BLaER1 treated with 17β-estradiol and CSF1 and Interleukin-3, amounts not matched to agents 10 nM and 100 nM (cell line): ENCODE data around the gene GRK5.

Experiments used
- H3K27ac ChIP-seq, 11 experiments: shearing (Covaris generic); formaldehyde crosslinking; 2 replicates each; pipeline ENCODE4 v1.8.1; 2022
- H3K27me3 ChIP-seq, 11 experiments: shearing (Covaris generic); formaldehyde crosslinking; 2 replicates each; pipeline ENCODE4 v1.8.1; 2022
- H3K36me3 ChIP-seq, 11 experiments: shearing (Covaris generic); formaldehyde crosslinking; 2 replicates each; pipeline ENCODE4 v1.8.1; 2022
- H3K4me1 ChIP-seq, 10 experiments: shearing (Covaris generic); formaldehyde crosslinking; 2 replicates each; pipeline ENCODE4 v1.8.1; 2022
- H3K4me2 ChIP-seq, 11 experiments: shearing (Covaris generic); formaldehyde crosslinking; 2 replicates each; pipeline ENCODE4 v1.8.1; 2022
- H3K4me3 ChIP-seq, 10 experiments: shearing (Covaris generic); formaldehyde crosslinking; 2 replicates each; pipeline ENCODE4 v1.8.1; 2022
- H3K9ac ChIP-seq, 11 experiments: shearing (Covaris generic); formaldehyde crosslinking; 2 replicates each; pipeline ENCODE4 v1.8.1; 2022
- H3K9me3 ChIP-seq, 11 experiments: shearing (Covaris generic); formaldehyde crosslinking; replicated peaks in 1 of 11; 2 replicates each; pipeline ENCODE4 v1.8.1; 2022
- H4K20me1 ChIP-seq, 11 experiments: shearing (Covaris generic); formaldehyde crosslinking; 2 replicates each; pipeline ENCODE4 v1.8.1; 2022
- Cebpa-rat ChIP-seq, 11 experiments: shearing (Covaris generic); IDR thresholded peaks; 2 replicates each; pipeline ENCODE4 v1.8.1; 2022

Gene GRK5

DNA sequence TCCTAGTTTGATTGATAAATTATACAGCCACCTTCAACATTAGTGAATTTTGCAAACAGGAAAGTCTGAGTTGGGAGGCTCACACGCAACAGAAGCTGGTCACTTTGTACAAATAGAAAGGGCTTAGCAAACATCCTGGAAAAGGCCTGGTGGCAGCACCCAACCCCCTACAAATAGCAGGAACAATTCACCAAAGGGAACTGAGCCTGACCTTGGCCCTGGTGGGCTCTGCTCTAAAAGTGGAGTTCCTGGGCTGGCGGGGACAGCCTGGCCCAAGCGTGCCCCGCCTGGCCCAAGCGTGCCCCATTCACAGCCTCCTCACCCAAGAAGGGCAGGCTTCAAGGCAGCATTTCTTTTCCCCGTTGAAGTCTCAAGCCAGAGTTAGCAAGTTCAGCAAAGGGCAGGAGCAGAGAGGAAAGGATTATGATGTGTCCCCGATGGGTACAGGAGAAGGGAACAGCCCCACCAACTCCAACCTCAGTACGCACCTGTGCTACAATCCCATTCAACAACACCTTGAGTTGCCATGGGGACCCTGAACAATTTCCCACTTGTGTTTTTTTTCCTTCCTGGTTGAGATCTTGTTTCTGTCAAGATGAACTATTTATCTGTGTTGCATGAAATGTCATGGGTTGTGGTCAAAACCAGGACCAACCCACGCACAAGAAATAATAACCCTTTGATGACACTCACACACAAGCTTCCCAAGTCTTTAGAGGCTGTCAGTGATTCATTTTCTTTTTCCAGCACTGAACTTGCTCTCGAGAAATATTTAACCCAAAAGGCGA, 291.7 kb downstream of the GRK5 start:
- H3K4me3 ChIP-seq, result no peak overlapping the region
- no peak overlapping the region for H3K27ac ChIP-seq
- H3K4me2 ChIP-seq, result no peak overlapping the region
- H3K4me1 ChIP-seq, result peaks cover 31 to 51% (median 42%) of the 10 kb centered on the region in 10 experiments
- no peaks in the 10 kb centered on the region for H3K9me3 ChIP-seq
- no peaks in the 10 kb centered on the region for H3K27me3 ChIP-seq
- no peak overlapping the region for H3K9ac ChIP-seq
- H4K20me1 ChIP-seq, result peaks cover 0 to 21% (median 6%) of the 10 kb centered on the region in 11 experiments; a peak in 9 of 22 replicates
- no peak for TF ChIP-seq Cebpa-rat (IDR thresholded peaks at IDR 0.05)
- H3K36me3 ChIP-seq, result peaks cover 0 to 58% (median 9%) of the 10 kb centered on the region in 11 experiments; a peak in 10 of 22 replicates

DNA sequence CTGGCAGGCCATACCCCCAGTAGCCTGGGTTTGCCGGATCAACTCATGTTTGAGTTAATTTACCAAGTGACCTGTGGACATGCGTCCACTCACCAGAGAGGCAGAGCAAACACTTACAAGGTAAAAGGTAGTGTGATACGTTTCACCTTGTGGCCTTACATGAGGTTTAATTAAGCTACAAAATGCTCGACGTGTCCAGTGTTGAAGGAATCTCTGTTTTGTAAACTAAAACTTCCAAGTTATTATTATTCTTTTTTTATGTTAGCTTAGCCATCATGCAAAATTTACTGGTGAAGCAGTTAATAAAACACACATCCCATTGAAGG, 292.3 kb downstream of the GRK5 start:
- Histone ChIP-seq H3K27me3 (no peaks in the 10 kb centered on the region), H3K36me3 (peaks cover 0 to 64% (median 11%) of the 10 kb centered on the region in 11 experiments; a peak in 11 of 22 replicates), H3K9me3 (no peaks in the 10 kb centered on the region), H4K20me1 (peaks cover 0 to 21% (median 6%) of the 10 kb centered on the region in 11 experiments; a peak in 9 of 22 replicates), H3K4me3 (no peak overlapping the region), H3K4me1 (peaks cover 31 to 50% (median 41%) of the 10 kb centered on the region in 10 experiments), H3K27ac (no peak overlapping the region), H3K9ac (no peak overlapping the region), H3K4me2 (no peak overlapping the region)
- TF ChIP-seq Cebpa-rat (IDR thresholded peaks at IDR 0.05), result no peak

DNA sequence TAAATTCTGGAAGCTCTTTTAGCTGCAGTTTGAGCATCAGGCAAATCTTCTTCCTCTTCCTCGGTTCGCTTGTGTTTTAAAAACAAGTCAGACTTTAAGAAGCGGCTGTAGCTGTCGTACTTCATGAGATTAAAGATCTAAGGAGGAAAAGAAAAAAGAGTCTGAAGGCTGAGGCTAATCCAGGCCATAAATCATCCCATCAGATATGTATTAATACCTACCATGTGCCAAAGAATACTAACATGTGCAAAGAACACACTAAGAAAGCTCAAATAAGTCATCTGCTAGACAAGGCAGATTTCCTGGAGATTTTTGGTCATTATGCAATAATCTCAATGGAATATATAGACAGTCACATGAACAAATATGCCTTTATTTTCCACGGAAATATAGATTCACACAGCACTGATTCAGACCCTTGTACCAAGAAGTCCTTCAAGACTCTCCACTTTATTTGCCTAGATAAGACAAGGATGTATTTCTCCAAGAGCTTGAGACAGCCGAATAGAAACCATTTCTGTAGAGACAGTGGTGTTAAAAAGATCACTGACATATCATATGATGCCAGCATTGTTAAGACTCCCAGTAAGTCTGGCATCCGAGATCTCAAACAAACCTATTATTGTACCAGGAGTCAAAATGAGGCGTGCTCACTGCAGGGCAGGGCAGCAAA, 292.9 kb downstream of the GRK5 start:
- Histone ChIP-seq H3K9me3 (no peaks in the 10 kb centered on the region), H3K27ac (no peak overlapping the region), H3K36me3 (peaks cover 4 to 70% (median 17%) of the 10 kb centered on the region in 11 experiments; a peak in 11 of 22 replicates), H3K4me2 (no peak overlapping the region), H3K4me3 (no peak overlapping the region), H4K20me1 (peaks cover 0 to 21% (median 6%) of the 10 kb centered on the region in 11 experiments; a peak in 9 of 22 replicates), H3K27me3 (no peaks in the 10 kb centered on the region), H3K9ac (no peak overlapping the region), H3K4me1 (peaks cover 31 to 47% (median 40%) of the 10 kb centered on the region in 10 experiments)
- no peak for TF ChIP-seq Cebpa-rat (IDR thresholded peaks at IDR 0.05)

DNA sequence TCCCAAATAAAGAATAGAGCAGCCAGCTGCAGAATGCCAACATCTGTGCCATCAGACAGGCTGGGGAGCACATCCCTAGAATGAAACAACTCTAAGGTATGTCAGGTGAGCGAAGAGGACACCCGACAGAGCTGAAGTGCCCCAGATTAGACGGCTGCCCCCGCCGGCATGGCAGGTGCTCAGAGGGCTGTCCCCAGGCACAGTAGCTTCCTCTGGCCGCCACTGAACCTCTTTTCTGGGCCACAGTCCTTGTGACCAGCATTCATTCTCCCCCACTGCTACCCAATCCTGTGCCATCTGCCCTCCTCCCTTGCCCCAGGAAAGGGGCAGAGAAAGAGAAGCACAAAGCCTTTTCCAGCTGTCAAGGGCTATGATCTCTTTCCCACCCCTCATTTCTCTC, 293.4 kb downstream of the GRK5 start:
- TF ChIP-seq Cebpa-rat (IDR thresholded peaks at IDR 0.05), result no peak

DNA sequence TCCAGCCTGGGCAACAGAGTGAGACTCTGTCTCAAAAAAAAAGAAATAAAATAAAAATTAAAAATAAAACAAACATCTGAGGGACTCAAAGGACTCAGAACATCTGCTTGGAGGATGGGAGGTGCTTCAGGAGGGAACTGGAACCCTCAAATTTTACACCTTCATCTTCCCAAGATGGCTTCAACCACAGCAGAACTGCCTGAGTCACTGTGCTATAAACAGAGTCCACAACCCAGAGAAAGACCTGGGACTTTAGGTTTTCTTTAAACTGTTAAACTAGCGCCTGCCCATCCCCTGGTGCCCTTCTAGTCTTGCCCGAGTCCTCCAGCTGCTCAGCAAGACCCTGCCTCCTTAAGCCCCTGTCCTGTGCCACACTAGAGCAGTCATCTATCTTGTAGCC, 294.3 kb downstream of the GRK5 start:
- TF ChIP-seq Cebpa-rat (IDR thresholded peaks at IDR 0.05), result no peak

More for the DNA sequence above, 293.4 kb downstream of the GRK5 start:
- no peak overlapping the region for H3K27ac ChIP-seq
- H3K9ac ChIP-seq, result no peak overlapping the region
- H3K4me1 ChIP-seq, result peaks cover 31 to 47% (median 40%) of the 10 kb centered on the region in 10 experiments
- H3K27me3 ChIP-seq, result no peaks in the 10 kb centered on the region
- peaks cover 6 to 75% (median 19%) of the 10 kb centered on the region in 11 experiments; a peak in 11 of 22 replicates for H3K36me3 ChIP-seq
- H3K4me2 ChIP-seq, result no peak overlapping the region
- peaks cover 0 to 21% (median 6%) of the 10 kb centered on the region in 11 experiments; a peak in 9 of 22 replicates for H4K20me1 ChIP-seq
- no peaks in the 10 kb centered on the region for H3K9me3 ChIP-seq
- H3K4me3 ChIP-seq, result no peak overlapping the region

DNA sequence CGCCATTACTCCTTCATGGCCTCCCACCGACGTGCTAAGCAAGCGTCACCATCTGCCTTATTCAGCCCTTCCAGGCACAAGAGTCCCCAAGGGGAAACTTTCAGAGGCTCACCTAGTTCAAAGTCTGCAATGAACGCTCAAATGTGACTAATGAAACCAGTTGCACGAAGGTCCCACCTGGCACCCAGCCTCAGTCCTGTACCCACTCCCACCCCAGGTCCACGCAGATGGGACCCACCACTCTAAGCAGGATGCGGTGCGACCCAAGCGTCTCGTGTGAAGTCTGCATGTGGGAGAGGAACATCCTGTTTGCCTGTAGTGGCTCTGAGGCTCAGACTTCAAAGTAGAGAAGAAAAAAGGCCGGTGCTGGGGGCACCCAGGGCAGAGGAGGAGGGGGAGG, 294.8 kb downstream of the GRK5 start:
- Histone ChIP-seq H3K9me3 (no peaks in the 10 kb centered on the region), H3K4me3 (no peak overlapping the region), H3K4me1 (peaks cover 26 to 37% (median 28%) of the 10 kb centered on the region in 10 experiments), H3K4me2 (peak overlapping the region; percentile 52 to 91 (median 77)), H3K9ac (peak overlapping the region in 5 of 11 experiments; percentile 4 to 51 (median 17); a peak in 3 of 22 replicates), H3K27me3 (no peaks in the 10 kb centered on the region), H4K20me1 (peaks cover 0 to 25% (median 6%) of the 10 kb centered on the region in 11 experiments; a peak in 9 of 22 replicates), H3K36me3 (peaks cover 8 to 89% (median 19%) of the 10 kb centered on the region in 11 experiments; a peak in 11 of 22 replicates), H3K27ac (peak overlapping the region in 4 of 11 experiments; percentile 12 to 46 (median 41); a peak in 5 of 22 replicates)
- TF ChIP-seq Cebpa-rat (IDR thresholded peaks at IDR 0.05), result no peak

More for the DNA sequence above, 294.3 kb downstream of the GRK5 start:
- peak overlapping the region in 1 of 11 experiments; percentile 13; a peak in 1 of 22 replicates for H3K27ac ChIP-seq
- H3K9ac ChIP-seq, result no peak overlapping the region
- H3K9me3 ChIP-seq, result no peaks in the 10 kb centered on the region
- H3K4me3 ChIP-seq, result no peak overlapping the region
- peaks cover 30 to 41% (median 33%) of the 10 kb centered on the region in 10 experiments for H3K4me1 ChIP-seq
- peak overlapping the region in 9 of 11 experiments; percentile 68 to 91 (median 84); a peak in 17 of 22 replicates for H3K4me2 ChIP-seq
- no peaks in the 10 kb centered on the region for H3K27me3 ChIP-seq
- peaks cover 6 to 84% (median 19%) of the 10 kb centered on the region in 11 experiments; a peak in 11 of 22 replicates for H3K36me3 ChIP-seq
- H4K20me1 ChIP-seq, result peaks cover 0 to 21% (median 6%) of the 10 kb centered on the region in 11 experiments; a peak in 9 of 22 replicates

DNA sequence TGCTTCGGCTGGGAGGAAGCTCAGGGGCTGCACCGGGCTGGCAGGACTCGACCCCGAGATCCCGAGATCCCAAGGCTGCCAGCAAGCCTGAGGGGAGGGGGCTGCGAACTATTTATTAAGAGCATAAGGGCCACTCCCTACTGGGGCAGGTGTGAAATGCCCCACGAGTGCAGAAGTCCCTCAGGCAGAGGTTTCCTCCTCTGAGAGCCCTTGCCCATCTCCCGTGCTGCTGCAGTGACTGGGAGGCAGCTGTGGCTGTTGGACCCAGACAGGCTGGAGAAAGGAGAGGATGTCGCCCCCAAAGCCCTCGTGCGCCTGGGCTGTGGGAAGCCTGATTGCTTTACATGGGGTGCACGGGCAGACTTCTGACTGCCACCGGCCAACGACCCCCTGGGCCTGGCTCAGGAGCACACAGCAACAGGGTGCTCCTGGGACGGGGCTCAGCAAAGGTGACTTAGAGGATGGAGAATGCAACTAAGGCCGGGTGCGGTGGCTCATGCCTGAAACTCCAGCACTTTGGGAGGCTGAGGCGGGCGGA, 295.3 kb downstream of the GRK5 start:
- TF ChIP-seq Cebpa-rat (IDR thresholded peaks at IDR 0.05), result no peak
- no peaks in the 10 kb centered on the region for H3K9me3 ChIP-seq
- peaks cover 8 to 89% (median 19%) of the 10 kb centered on the region in 11 experiments; a peak in 11 of 22 replicates for H3K36me3 ChIP-seq
- H3K9ac ChIP-seq, result peak overlapping the region in 6 of 11 experiments; percentile 4 to 51 (median 14); a peak in 6 of 22 replicates
- peak overlapping the region; percentile 52 to 91 (median 77) for H3K4me2 ChIP-seq
- no peak overlapping the region for H3K4me3 ChIP-seq
- peaks cover 21 to 32% (median 25%) of the 10 kb centered on the region in 10 experiments for H3K4me1 ChIP-seq
- peaks cover 0 to 26% (median 6%) of the 10 kb centered on the region in 11 experiments; a peak in 9 of 22 replicates for H4K20me1 ChIP-seq
- H3K27ac ChIP-seq, result peak overlapping the region in 4 of 11 experiments; percentile 12 to 46 (median 41); a peak in 5 of 22 replicates
- no peaks in the 10 kb centered on the region for H3K27me3 ChIP-seq

DNA sequence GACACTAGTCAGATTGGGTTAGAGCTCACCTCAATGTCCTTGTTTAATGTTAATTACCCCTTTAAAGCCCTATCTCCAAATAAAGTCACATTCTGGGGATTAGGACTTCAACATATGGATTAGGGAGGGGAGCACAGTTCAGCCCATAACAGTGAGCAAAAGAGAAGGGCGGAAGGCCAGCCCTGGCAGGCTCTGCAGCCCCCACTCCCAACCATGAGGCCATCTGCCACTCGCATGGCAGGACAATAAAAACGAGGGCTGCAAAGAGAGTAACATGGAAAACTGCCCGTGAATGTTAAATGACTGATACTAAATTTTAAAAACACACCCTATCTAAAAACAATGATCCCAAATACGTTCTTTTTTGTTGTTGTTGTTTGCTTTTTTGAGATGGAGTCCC, 296.4 kb downstream of the GRK5 start:
- Histone ChIP-seq H3K36me3 (peaks cover 9 to 89% (median 21%) of the 10 kb centered on the region in 11 experiments; a peak in 10 of 22 replicates), H4K20me1 (peaks cover 0 to 26% (median 6%) of the 10 kb centered on the region in 11 experiments; a peak in 9 of 22 replicates), H3K4me3 (no peak overlapping the region), H3K9ac (no peak overlapping the region), H3K27ac (no peak overlapping the region), H3K4me1 (peaks cover 18 to 32% (median 25%) of the 10 kb centered on the region in 10 experiments), H3K27me3 (no peaks in the 10 kb centered on the region), H3K9me3 (no peaks in the 10 kb centered on the region), H3K4me2 (peak overlapping the region in 8 of 11 experiments; percentile 74 to 91 (median 85); a peak in 7 of 22 replicates)
- TF ChIP-seq Cebpa-rat (IDR thresholded peaks at IDR 0.05), result no peak
